Endodermal cell (in vitro differentiated cells): ENCODE measurements around the gene LIPM. TPM values are rescaled to one million over a fixed set of nuclear protein-coding genes. Genes with fewer than 3 reads are reported as not detected.

Experiments used
- DNase-seq: peaks from one replicate; pipeline ENCODE4 v3.0.0-alpha.2; 2017
- H3K27ac ChIP-seq: 2 replicates; pipeline ENCODE4 v1.5.1; 2013; ENCODE audit warnings: mild to moderate bottlenecking, low read depth, low read length, moderate library complexity
- H3K27me3 ChIP-seq: 2 replicates; pipeline ENCODE4 v1.6.1; 2013; ENCODE audit warnings: mild to moderate bottlenecking, low read length, moderate library complexity; ENCODE audit not compliant: insufficient read depth, control insufficient read depth, poor library complexity, severe bottlenecking
- H3K36me3 ChIP-seq: 2 replicates; pipeline ENCODE4 v1.7.0; 2013; ENCODE audit warnings: mild to moderate bottlenecking, low read length, moderate library complexity; ENCODE audit not compliant: control insufficient read depth, insufficient read depth
- H3K4me1 ChIP-seq: one replicate; pipeline ENCODE4 v1.7.0; 2013; ENCODE audit warnings: low read length; ENCODE audit not compliant: control insufficient read depth, insufficient read depth
- H3K4me3 ChIP-seq: 2 replicates; pipeline ENCODE4 v1.5.1; 2013; ENCODE audit warnings: mild to moderate bottlenecking, low read length, moderate library complexity
- H3K9ac ChIP-seq: 2 replicates; pipeline ENCODE4 v1.6.1; 2013; ENCODE audit warnings: mild to moderate bottlenecking, low read length, moderate library complexity; ENCODE audit not compliant: poor library complexity, severe bottlenecking; ENCODE audit errors: extremely low read depth
- H3K9me3 ChIP-seq: 2 replicates; pipeline ENCODE4 v1.6.1; 2013; ENCODE audit warnings: mild to moderate bottlenecking, low read length, moderate library complexity; ENCODE audit not compliant: control insufficient read depth
- H3K27ac Mint-ChIP-seq: 2 replicates; pipeline ENCODE4 v1.8.0; 2020; ENCODE audit warnings: mixed read lengths
- H3K27me3 Mint-ChIP-seq: 2 replicates; pipeline ENCODE4 v1.8.0; 2021; ENCODE audit warnings: mild to moderate bottlenecking, mixed read lengths; ENCODE audit not compliant: insufficient read depth
- H3K36me3 Mint-ChIP-seq: 2 replicates; pipeline ENCODE4 v1.8.0; 2020; ENCODE audit warnings: low read depth, mixed read lengths
- H3K4me1 Mint-ChIP-seq: 2 replicates; pipeline ENCODE4 v1.8.0; 2020; ENCODE audit warnings: mixed read lengths
- H3K4me3 Mint-ChIP-seq: 2 replicates; pipeline ENCODE4 v1.8.0; 2020; ENCODE audit warnings: mild to moderate bottlenecking, moderate library complexity, mixed read lengths
- H3K9me3 Mint-ChIP-seq: 2 replicates; pipeline ENCODE4 v1.8.0; 2020; ENCODE audit warnings: mild to moderate bottlenecking, mixed read lengths
- WGBS, 2 experiments: methylation state at CpG; one replicate each; pipeline versions ENCODE4 v1.1.5 to v1.1.7; 2013; ENCODE audit warnings: missing lambda C conversion rate in 2 of 2, mixed read lengths in 1 of 2; ENCODE audit not compliant: insufficient coverage in 1 of 2, insufficient read length in 1 of 2; 5-methylcytosine and 5-hydroxymethylcytosine counted together
- total RNA-seq, 2 donors: library from RNA; stranded (reverse); fragmentation: NEBNext Ultra II Directional in 1 of 2; extraction: Animal tissue kit (Norgen Biotek cat#: 25700) in 1 of 2; gene quantifications; 2 replicates in 1 of 2; 3 replicates in 1 of 2; pipeline ENCODE4 v1.2.1, GENCODE V29; 2021
- TF ChIP-seq, protein P1 (sequence below): fragments of 200-600 bp; sonication (generic); conservative IDR thresholded peaks from 2 replicates; pipeline ENCODE4 v1.5.0; 2021; ENCODE audit warnings: antibody characterized with exemption, mild to moderate bottlenecking

Gene LIPM
- total RNA-seq, 2 donors from 2014 or later = not detected

GRCh38 chr10:88783724-88784123, 18.8 kb upstream of the LIPM start:
- 65 to 100% methylated on average over 1 to 2 of the region's 3 CpGs for WGBS, 2 experiments
- DNase-seq = no peak
- Mint-ChIP-seq H3K36me3 (no peaks in the 10 kb centered on the region), H3K27ac (no peak overlapping the region), H3K4me1 (no peaks in the 10 kb centered on the region), H3K27me3 (no peaks in the 10 kb centered on the region), H3K9me3 (no peaks in the 10 kb centered on the region), H3K4me3 (no peak overlapping the region)
- no peak overlapping the region for H3K27ac ChIP-seq
- no peaks in the 10 kb centered on the region for H3K4me1 ChIP-seq
- TF ChIP-seq, protein P1, sequence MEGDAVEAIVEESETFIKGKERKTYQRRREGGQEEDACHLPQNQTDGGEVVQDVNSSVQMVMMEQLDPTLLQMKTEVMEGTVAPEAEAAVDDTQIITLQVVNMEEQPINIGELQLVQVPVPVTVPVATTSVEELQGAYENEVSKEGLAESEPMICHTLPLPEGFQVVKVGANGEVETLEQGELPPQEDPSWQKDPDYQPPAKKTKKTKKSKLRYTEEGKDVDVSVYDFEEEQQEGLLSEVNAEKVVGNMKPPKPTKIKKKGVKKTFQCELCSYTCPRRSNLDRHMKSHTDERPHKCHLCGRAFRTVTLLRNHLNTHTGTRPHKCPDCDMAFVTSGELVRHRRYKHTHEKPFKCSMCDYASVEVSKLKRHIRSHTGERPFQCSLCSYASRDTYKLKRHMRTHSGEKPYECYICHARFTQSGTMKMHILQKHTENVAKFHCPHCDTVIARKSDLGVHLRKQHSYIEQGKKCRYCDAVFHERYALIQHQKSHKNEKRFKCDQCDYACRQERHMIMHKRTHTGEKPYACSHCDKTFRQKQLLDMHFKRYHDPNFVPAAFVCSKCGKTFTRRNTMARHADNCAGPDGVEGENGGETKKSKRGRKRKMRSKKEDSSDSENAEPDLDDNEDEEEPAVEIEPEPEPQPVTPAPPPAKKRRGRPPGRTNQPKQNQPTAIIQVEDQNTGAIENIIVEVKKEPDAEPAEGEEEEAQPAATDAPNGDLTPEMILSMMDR = no peak
- no peak overlapping the region for H3K4me3 ChIP-seq
- H3K36me3 ChIP-seq = no peaks in the 10 kb centered on the region
- no peak overlapping the region for H3K9ac ChIP-seq
- no peaks in the 10 kb centered on the region for H3K9me3 ChIP-seq
- no peaks in the 10 kb centered on the region for H3K27me3 ChIP-seq

DNA sequence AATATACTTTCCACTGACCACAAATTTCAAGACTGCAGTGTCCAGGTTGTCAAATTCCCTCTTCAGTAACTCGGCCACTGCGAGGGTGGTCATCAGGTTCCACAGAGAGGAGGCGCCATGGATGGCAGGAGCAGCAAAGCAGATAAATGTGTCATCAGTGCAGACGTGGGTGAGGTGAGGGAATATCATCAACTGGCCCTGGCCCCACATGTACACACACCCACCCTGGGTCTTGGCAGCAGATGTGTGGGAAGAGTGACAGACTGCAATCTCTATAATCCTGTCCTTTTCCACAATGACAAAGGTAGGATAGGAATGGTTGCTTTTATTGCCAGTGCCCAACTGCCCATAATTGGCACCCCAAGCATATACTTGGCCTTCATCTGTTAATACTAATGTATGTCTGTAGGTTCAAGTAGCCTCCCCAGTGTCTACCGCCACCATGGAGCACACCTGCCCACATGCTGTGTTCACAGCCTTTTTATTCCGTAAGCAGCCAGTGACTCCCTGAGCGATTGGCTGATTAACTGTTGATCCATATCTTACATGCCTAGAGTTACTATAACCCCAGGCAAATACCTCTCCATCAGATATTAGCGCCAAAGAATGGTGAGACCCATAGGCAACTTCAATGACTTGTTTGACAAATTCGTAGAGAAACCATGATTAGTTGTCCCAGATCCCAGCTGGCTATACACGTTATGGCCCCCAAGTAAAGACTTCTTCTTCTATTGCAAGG, 16.3 kb upstream of the LIPM start:
- H3K27me3 ChIP-seq = no peaks in the 10 kb centered on the region
- H3K9me3 ChIP-seq = no peaks in the 10 kb centered on the region
- Mint-ChIP-seq H3K4me1 (no peaks in the 10 kb centered on the region), H3K27me3 (no peaks in the 10 kb centered on the region), H3K4me3 (no peak overlapping the region), H3K36me3 (no peaks in the 10 kb centered on the region), H3K27ac (no peak overlapping the region), H3K9me3 (no peaks in the 10 kb centered on the region)
- H3K4me3 ChIP-seq = no peak overlapping the region
- no peak overlapping the region for H3K9ac ChIP-seq
- TF ChIP-seq, protein P1 = no peak
- H3K27ac ChIP-seq = no peak overlapping the region
- no peak for DNase-seq
- H3K36me3 ChIP-seq = no peaks in the 10 kb centered on the region
- H3K4me1 ChIP-seq = no peaks in the 10 kb centered on the region
- WGBS, 2 experiments = 93 to 94% methylated on average over 6 to 10 of the region's 10 CpGs

GRCh38 chr10:88787463-88787862, 15.1 kb upstream of the LIPM start:
- Mint-ChIP-seq H3K27ac (no peak overlapping the region), H3K27me3 (no peaks in the 10 kb centered on the region), H3K4me3 (no peak overlapping the region), H3K9me3 (no peaks in the 10 kb centered on the region), H3K4me1 (no peaks in the 10 kb centered on the region), H3K36me3 (no peaks in the 10 kb centered on the region)
- 90 to 97% methylated on average over 5 of the region's 5 CpGs for WGBS, 2 experiments
- TF ChIP-seq, protein P1 = no peak
- Histone ChIP-seq H3K9me3 (no peaks in the 10 kb centered on the region), H3K27ac (no peak overlapping the region), H3K9ac (no peak overlapping the region), H3K27me3 (no peaks in the 10 kb centered on the region), H3K4me1 (no peaks in the 10 kb centered on the region), H3K4me3 (no peak overlapping the region), H3K36me3 (no peaks in the 10 kb centered on the region)
- DNase-seq = no peak
